ENCODE data around the gene E2F8.

DNA sequence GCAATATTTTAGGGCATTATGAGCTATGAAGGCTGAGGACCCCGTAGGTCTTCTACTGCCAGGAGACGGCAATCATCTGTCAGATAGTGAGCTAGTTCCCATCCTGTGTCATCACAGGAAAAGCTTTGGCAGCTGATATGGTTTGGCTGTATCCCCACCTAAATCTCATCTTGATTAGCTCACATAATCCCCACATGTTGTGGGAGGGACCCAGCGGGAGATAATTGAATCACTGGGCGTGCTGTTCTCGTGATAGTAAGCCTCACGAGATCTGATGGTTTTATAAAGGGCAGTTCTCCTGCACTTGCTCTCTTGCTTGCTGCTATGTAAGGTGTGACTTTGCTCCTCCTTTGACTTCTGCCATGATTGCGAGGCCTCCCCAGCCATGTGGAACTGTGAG is 57.1 kb downstream of the E2F8 start:
- TF ChIP-seq, protein P1, sequence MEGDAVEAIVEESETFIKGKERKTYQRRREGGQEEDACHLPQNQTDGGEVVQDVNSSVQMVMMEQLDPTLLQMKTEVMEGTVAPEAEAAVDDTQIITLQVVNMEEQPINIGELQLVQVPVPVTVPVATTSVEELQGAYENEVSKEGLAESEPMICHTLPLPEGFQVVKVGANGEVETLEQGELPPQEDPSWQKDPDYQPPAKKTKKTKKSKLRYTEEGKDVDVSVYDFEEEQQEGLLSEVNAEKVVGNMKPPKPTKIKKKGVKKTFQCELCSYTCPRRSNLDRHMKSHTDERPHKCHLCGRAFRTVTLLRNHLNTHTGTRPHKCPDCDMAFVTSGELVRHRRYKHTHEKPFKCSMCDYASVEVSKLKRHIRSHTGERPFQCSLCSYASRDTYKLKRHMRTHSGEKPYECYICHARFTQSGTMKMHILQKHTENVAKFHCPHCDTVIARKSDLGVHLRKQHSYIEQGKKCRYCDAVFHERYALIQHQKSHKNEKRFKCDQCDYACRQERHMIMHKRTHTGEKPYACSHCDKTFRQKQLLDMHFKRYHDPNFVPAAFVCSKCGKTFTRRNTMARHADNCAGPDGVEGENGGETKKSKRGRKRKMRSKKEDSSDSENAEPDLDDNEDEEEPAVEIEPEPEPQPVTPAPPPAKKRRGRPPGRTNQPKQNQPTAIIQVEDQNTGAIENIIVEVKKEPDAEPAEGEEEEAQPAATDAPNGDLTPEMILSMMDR (IDR thresholded peaks at IDR 0.05) = no peak
- no peak for TF ChIP-seq POLR2A (IDR thresholded peaks at IDR 0.05)
